B cell (primary cell): Measurements from ENCODE around the gene KIF13A. TPM values are rescaled to one million over a fixed set of nuclear protein-coding genes. Genes with fewer than 3 reads are reported as not detected.

Experiments used
- ATAC-seq: fragments of 200-7000 bp; cut with Tn5 transposase; one replicate; pipeline ENCODE4 v1.10.0; 2021; ENCODE audit warnings: low read depth, mild to moderate bottlenecking, moderate number of reproducible peaks, moderate library complexity
- CTCF ChIA-PET: fragments of 350-600 bp; sonication (Branson Sonifier 250); formaldehyde crosslinking; loops from one replicate; lab custom pipeline; 2021; ENCODE audit warnings: antibody characterized with exemption, inconsistent platforms; lab: Charles Lee
- POLR2A ChIA-PET: fragments of 350-600 bp; sonication (Branson Sonifier 250); formaldehyde crosslinking; loops from one replicate; lab custom pipeline; 2021; ENCODE audit warnings: antibody characterized with exemption; lab: Charles Lee
- DNase-seq: peaks from one replicate; pipeline ENCODE4 v3.0.0; 2013
- H2AFZ ChIP-seq: 2 replicates; pipeline ENCODE4 v1.6.1; 2012; ENCODE audit warnings: mild to moderate bottlenecking, low read depth, low read length; ENCODE audit not compliant: insufficient read depth, poor library complexity, severe bottlenecking
- H3K27ac ChIP-seq, 2 donors: 1 replicate in 1 of 2; 2 replicates in 1 of 2; pipeline ENCODE4 v1.5.1; 2012 to 2013; ENCODE audit warnings: low read length in 2 of 2, mild to moderate bottlenecking in 2 of 2, moderate library complexity in 1 of 2
- H3K27me3 ChIP-seq, 4 experiments: fragments of 200-600 bp in 1 of 4; sonication (generic) in 1 of 4; replicated peaks in 1 of 4; 1 replicate in 2 of 4; 2 replicates in 2 of 4; pipeline versions ENCODE4 v1.6.1 to v1.7.0; 2013 to 2016; ENCODE audit warnings: low read length in 3 of 4, mild to moderate bottlenecking in 2 of 4, mixed read lengths in 1 of 4, moderate library complexity in 1 of 4; ENCODE audit not compliant: insufficient read depth in 4 of 4, control insufficient read depth in 3 of 4; ENCODE audit errors: control extremely low read depth in 1 of 4
- H3K36me3 ChIP-seq, 2 experiments: replicated peaks in 1 of 2; 1 replicate in 1 of 2; 2 replicates in 1 of 2; pipeline versions ENCODE4 v1.6.1 to v1.7.1; 2013; ENCODE audit warnings: low read length in 1 of 2; ENCODE audit not compliant: insufficient read depth in 2 of 2, control insufficient read depth in 1 of 2; ENCODE audit errors: control extremely low read depth in 1 of 2, extremely low read depth in 1 of 2
- H3K4me1 ChIP-seq, 2 donors: fragments of 200-600 bp in 1 of 2; sonication (generic) in 1 of 2; 1 replicate in 1 of 2; 2 replicates in 1 of 2; pipeline versions ENCODE4 v1.5.1 to v1.6.1; 2013 to 2017; ENCODE audit warnings: low read length in 2 of 2; ENCODE audit not compliant: control insufficient read depth in 2 of 2, insufficient read depth in 2 of 2
- H3K4me2 ChIP-seq: replicated peaks from 2 replicates; pipeline ENCODE3; 2012; ENCODE audit warnings: mild to moderate bottlenecking, low read depth, low read length; ENCODE audit not compliant: poor library complexity, severe bottlenecking
- H3K4me3 ChIP-seq, 5 experiments: fragments of 200-600 bp in 1 of 5; sonication (generic) in 1 of 5; 1 replicate in 3 of 5; 2 replicates in 2 of 5; pipeline versions ENCODE4 v1.5.1 to v1.7.0; 2011 to 2016; ENCODE audit warnings: low read length in 4 of 5, mild to moderate bottlenecking in 4 of 5, low read depth in 2 of 5, control low read depth in 1 of 5, moderate library complexity in 1 of 5; ENCODE audit not compliant: insufficient read depth in 1 of 5; ENCODE audit errors: control extremely low read depth in 1 of 5, extremely low read depth in 1 of 5
- H3K79me2 ChIP-seq: fragments of 200-600 bp; sonication (generic); one replicate; pipeline ENCODE4 v1.6.0; 2016; ENCODE audit warnings: low read length; ENCODE audit not compliant: control insufficient read depth, insufficient read depth
- H3K9ac ChIP-seq: fragments of 200-600 bp; sonication (generic); 2 replicates; pipeline ENCODE4 v1.6.1; 2017; ENCODE audit warnings: mild to moderate bottlenecking, low read length, moderate library complexity
- H3K9me3 ChIP-seq, 3 donors: one replicate each; pipeline versions ENCODE4 v1.6.1 to v1.7.1; 2013; ENCODE audit warnings: low read length in 2 of 3; ENCODE audit not compliant: control insufficient read depth in 2 of 3, insufficient read depth in 1 of 3; ENCODE audit errors: control extremely low read depth in 1 of 3
- H4K20me1 ChIP-seq: 2 replicates; pipeline ENCODE4 v1.6.0; 2012; ENCODE audit warnings: mild to moderate bottlenecking, low read length; ENCODE audit not compliant: insufficient read depth, control insufficient read depth, poor library complexity, severe bottlenecking
- H3K27ac Mint-ChIP-seq: one replicate; pipeline ENCODE4 v1.8.0; 2021; ENCODE audit warnings: mixed read lengths
- H3K27me3 Mint-ChIP-seq: one replicate; pipeline ENCODE4 v1.8.0; 2021; ENCODE audit warnings: mixed read lengths
- H3K4me1 Mint-ChIP-seq: one replicate; pipeline ENCODE4 v1.8.0; 2021; ENCODE audit warnings: mixed read lengths
- H3K4me3 Mint-ChIP-seq: one replicate; pipeline ENCODE4 v1.8.0; 2021; ENCODE audit warnings: mixed read lengths
- H3K9me3 Mint-ChIP-seq: one replicate; pipeline ENCODE4 v1.8.0; 2022; ENCODE audit warnings: mixed read lengths; ENCODE audit not compliant: insufficient read depth
- EZH2 ChIP-seq: IDR thresholded peaks from 2 replicates; pipeline ENCODE4 v1.6.1; 2012; ENCODE audit warnings: borderline replicate concordance, low read depth, mild to moderate bottlenecking, moderate library complexity, low read length; ENCODE audit not compliant: insufficient read depth, poor library complexity, severe bottlenecking
- WGBS: methylation state at CpG from one replicate; pipeline ENCODE4 v1.1.5; 2013; ENCODE audit warnings: missing lambda C conversion rate; ENCODE audit not compliant: insufficient coverage; 5-methylcytosine and 5-hydroxymethylcytosine counted together
- intact Hi-C: fragments of 100-400 bp; cut with micrococcal nuclease; formaldehyde crosslinking; loops from one replicate; pipeline ENCODE4 v1.10.0; 2022
- polyA plus RNA-seq: library from polyadenylated mRNA; depleted of rRNA; stranded (reverse); fragments of >200 nt; gene quantifications from 2 replicates; pipeline ENCODE4 v1.2.3, GENCODE V29; 2012
- total RNA-seq, 2 donors: library from RNA; stranded (reverse); fragments of 120-200 nt in 1 of 2; gene quantifications; 1 replicate in 1 of 2; 2 replicates in 1 of 2; pipeline versions ENCODE4 v1.2.3 to v1.2.4, GENCODE V29; 2013 to 2022
- TF ChIP-seq, protein P1 (sequence below): fragments of 200-600 bp; IDR thresholded peaks from one replicate; pipeline ENCODE4 v1.8.0; 2022; ENCODE audit warnings: antibody characterized with exemption, mild to moderate bottlenecking

Gene KIF13A
- total and polyA plus RNA-seq, 2 donors (not counting 1 experiment from before 2014, with no cell fraction given), result 2.1 to 23.4 TPM

DNA sequence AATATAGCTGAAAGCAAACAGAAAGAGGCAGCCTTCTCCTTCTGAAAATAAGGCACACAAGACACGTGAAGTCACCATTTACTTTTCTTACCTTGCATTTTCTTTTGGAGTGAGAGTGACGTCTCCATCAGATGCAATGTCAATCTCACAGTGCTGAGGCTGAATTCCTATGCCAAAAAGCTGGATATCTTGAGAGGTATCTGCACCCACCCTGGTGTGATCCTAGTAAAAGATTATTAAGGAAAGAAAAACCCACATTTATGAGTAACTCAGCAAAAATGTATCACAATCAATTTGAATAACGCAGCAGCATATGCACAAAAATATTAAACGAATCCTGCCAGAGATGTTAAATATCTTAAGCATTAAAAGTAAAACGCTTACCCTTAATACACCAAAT is 159.3 kb downstream of the KIF13A start:
- Histone ChIP-seq H4K20me1 (no peaks in the 10 kb centered on the region), H3K36me3 (no peaks in the 10 kb centered on the region), H3K4me2 (no peak overlapping the region), H3K27me3 (no peaks in the 10 kb centered on the region), H2AFZ (no peak overlapping the region), H3K79me2 (no peaks in the 10 kb centered on the region), H3K4me1 (no peaks in the 10 kb centered on the region), H3K4me3 (no peak overlapping the region), H3K9ac (no peak overlapping the region), H3K9me3 (no peaks in the 10 kb centered on the region), H3K27ac (no peak overlapping the region)
- ATAC-seq (no peak), DNase-seq (no peak)
- ChIA-PET CTCF (no interaction called here), POLR2A (no interaction called here)
- H3K4me1 Mint-ChIP-seq, result no peaks in the 10 kb centered on the region
- no CpG with 5 or more reads among the region's 5 CpGs for WGBS
- intact Hi-C loops, result no loop called here
- H3K9me3 Mint-ChIP-seq, result no peaks in the 10 kb centered on the region
- H3K27ac Mint-ChIP-seq, result no peak overlapping the region
- no peak overlapping the region for H3K4me3 Mint-ChIP-seq
- no peaks in the 10 kb centered on the region for H3K27me3 Mint-ChIP-seq
- no peak for TF ChIP-seq EZH2

DNA sequence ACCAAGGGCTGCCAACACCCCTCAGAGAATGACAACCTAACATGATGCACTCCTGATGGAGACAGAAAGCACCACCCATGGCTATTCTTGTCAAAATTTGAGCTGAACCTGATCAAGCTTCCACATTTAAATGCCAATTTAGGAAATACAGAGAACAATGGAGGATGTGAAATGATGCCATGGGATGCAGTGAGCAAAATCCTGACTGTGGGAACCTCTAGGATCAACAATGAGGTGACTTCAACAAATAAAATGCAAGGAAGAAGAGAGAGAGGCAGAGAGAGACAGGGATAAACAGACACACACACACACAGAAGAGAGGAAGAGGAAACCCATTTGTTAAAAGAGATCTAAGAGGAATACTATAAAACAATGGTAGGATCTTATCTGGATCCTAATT is 161.1 kb downstream of the KIF13A start:
- Mint-ChIP-seq H3K4me1 (no peaks in the 10 kb centered on the region), H3K27ac (no peak overlapping the region), H3K27me3 (no peaks in the 10 kb centered on the region), H3K4me3 (no peak overlapping the region), H3K9me3 (no peaks in the 10 kb centered on the region)
- no peaks in the 10 kb centered on the region for H3K9me3 ChIP-seq
- no peak for ATAC-seq
- no peak for TF ChIP-seq EZH2
- TF ChIP-seq, protein P1, sequence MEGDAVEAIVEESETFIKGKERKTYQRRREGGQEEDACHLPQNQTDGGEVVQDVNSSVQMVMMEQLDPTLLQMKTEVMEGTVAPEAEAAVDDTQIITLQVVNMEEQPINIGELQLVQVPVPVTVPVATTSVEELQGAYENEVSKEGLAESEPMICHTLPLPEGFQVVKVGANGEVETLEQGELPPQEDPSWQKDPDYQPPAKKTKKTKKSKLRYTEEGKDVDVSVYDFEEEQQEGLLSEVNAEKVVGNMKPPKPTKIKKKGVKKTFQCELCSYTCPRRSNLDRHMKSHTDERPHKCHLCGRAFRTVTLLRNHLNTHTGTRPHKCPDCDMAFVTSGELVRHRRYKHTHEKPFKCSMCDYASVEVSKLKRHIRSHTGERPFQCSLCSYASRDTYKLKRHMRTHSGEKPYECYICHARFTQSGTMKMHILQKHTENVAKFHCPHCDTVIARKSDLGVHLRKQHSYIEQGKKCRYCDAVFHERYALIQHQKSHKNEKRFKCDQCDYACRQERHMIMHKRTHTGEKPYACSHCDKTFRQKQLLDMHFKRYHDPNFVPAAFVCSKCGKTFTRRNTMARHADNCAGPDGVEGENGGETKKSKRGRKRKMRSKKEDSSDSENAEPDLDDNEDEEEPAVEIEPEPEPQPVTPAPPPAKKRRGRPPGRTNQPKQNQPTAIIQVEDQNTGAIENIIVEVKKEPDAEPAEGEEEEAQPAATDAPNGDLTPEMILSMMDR, result no peak
- no peak for DNase-seq
- H2AFZ ChIP-seq, result no peak overlapping the region
- no peak overlapping the region for H3K4me3 ChIP-seq
- H4K20me1 ChIP-seq, result no peaks in the 10 kb centered on the region
- no peaks in the 10 kb centered on the region for H3K36me3 ChIP-seq
- intact Hi-C loops, result no loop called here
- POLR2A ChIA-PET, result no interaction called here
- no peaks in the 10 kb centered on the region for H3K4me1 ChIP-seq
- no peak overlapping the region for H3K9ac ChIP-seq
- H3K27ac ChIP-seq, result no peak overlapping the region
- H3K79me2 ChIP-seq, result no peaks in the 10 kb centered on the region
- CTCF ChIA-PET, result no interaction called here
- H3K27me3 ChIP-seq, result no peaks in the 10 kb centered on the region
- no peak overlapping the region for H3K4me2 ChIP-seq
